ENCODE data around the gene DZANK1. TPM values are rescaled to one million over a fixed set of nuclear protein-coding genes. Genes with fewer than 3 reads are reported as not detected.
A peak's percentile ranks its signal among the peaks of the same experiment; 100 is the strongest.

DZANK1 gene
- total and polyA plus RNA-seq, 9 of the 15 experiments (the other 6 are each of a cell fraction or from before 2014, with no cell fraction given), result 0.04 to 0.18 (median 0.11) TPM; not detected in 2

GRCh38 chr20:18465536-18466200, 1.2 kb downstream of the DZANK1 start:
- no TSS peak for BruUV-seq (replicated peaks)
- DNase-seq (ENCODE audit: extremely low read depth in 1 of 4, low spot score in 3 of 4) (peak in 1 of 4 experiments; percentile 1), ATAC-seq (no peak), FAIRE-seq (no peak)
- peaks cover 22% of the 10 kb centered on the region for H3K79me2 ChIP-seq (ENCODE audit: control insufficient read depth, insufficient read depth, low read length)
- in situ Hi-C loops (cut with MboI) (no loop called here), intact Hi-C loops (cut with micrococcal nuclease) (no loop called here)
- H3K4me2 ChIP-seq (ENCODE audit: insufficient read depth, low read length), result no peak overlapping the region
- WGBS (ENCODE audit: insufficient coverage, low coverage, missing lambda C conversion rate), result 4% methylated on average over 6 of the region's 6 CpGs
- H3K4me3 ChIP-seq, result no peak overlapping the region
- H3K9me3 ChIP-seq (replicated peaks; ENCODE audit: control insufficient read depth, insufficient read depth, low read depth, low read length), result no peaks in the 10 kb centered on the region
- H4K20me1 ChIP-seq (replicated peaks; ENCODE audit: control insufficient read depth, insufficient read depth, low read length), result no peaks in the 10 kb centered on the region
- H3K27ac ChIP-seq (ENCODE audit: extremely low read depth, low read depth, low read length), result no peak overlapping the region
- 0 out of 2 replicates have a peak overlapping the region, but pooled peaks have one; percentile 91 for H2AFZ ChIP-seq (ENCODE audit: low read depth, low read length)
- no peak for TF ChIP-seq MYBL2 (IDR thresholded peaks at IDR 0.05; ENCODE audit: low read depth)
- no peak for TF ChIP-seq MYBL2 (CRISPR knock-in tag; IDR thresholded peaks at IDR 0.05; ENCODE audit: borderline replicate concordance)
- TF ChIP-seq KDM4B (IDR thresholded peaks at IDR 0.05; ENCODE audit: borderline replicate concordance in 2 of 2, low read depth in 1 of 2), result no peak
- no peak for TF ChIP-seq ZNF584 (CRISPR knock-in tag; IDR thresholded peaks at IDR 0.05; ENCODE audit: low read depth)
- TF ChIP-seq ZKSCAN8 (CRISPR knock-in tag; IDR thresholded peaks at IDR 0.05), result no peak
- TF ChIP-seq FOXP1 (CRISPR knock-in tag; IDR thresholded peaks at IDR 0.05), result no peak
- no peak for TF ChIP-seq ZNF408 (CRISPR knock-in tag; IDR thresholded peaks at IDR 0.05; ENCODE audit: low read depth)
- TF ChIP-seq ZNF740 (CRISPR knock-in tag; IDR thresholded peaks at IDR 0.05), result no peak
- TF ChIP-seq ZNF740 (tag; IDR thresholded peaks at IDR 0.05), result no peak
- TF ChIP-seq FOXK2 (conservative IDR thresholded peaks at IDR 0.05 in 1 of 2, IDR thresholded peaks at IDR 0.05 in 1 of 2; ENCODE audit: low read depth in 2 of 2), result no peak
- no peak for TF ChIP-seq POLR2AphosphoS2 (IDR thresholded peaks at IDR 0.05; ENCODE audit: low read length)
- TF ChIP-seq HOMEZ (CRISPR knock-in tag; IDR thresholded peaks at IDR 0.05), result no peak
- no peak for TF ChIP-seq ZNF354B (CRISPR knock-in tag; IDR thresholded peaks at IDR 0.05)
- peaks cover 0 to 11% of the 10 kb centered on the region in 2 experiments; a peak in 1 of 5 replicates for H3K4me1 ChIP-seq (replicated peaks in 1 of 2; ENCODE audit: control insufficient read depth in 2 of 2, insufficient read depth in 2 of 2, low read length in 2 of 2)
- no peak overlapping the region for H3K9ac ChIP-seq (ENCODE audit: insufficient read depth in 1 of 2, low read depth in 2 of 2, low read length in 2 of 2)
- H3K9me1 ChIP-seq (ENCODE audit: control insufficient read depth, insufficient read depth, low read length), result no peaks in the 10 kb centered on the region
- peaks cover 3% of the 10 kb centered on the region; the same call in 1 of the 3 replicates for H3K36me3 ChIP-seq (ENCODE audit: control insufficient read depth, insufficient read depth, low read length)
- ChIA-PET POLR2A (no interaction called here), CTCF (ENCODE audit: low intra/inter-chr PET ratio) (no interaction called here)
- no peaks in the 10 kb centered on the region for H3K27me3 ChIP-seq (ENCODE audit: control insufficient read depth in 2 of 2, insufficient read depth in 2 of 2, low read length in 2 of 2)
